CD4-positive, alpha-beta T cell treated with Interleukin-17A for 4 hours (primary cell): ENCODE measurements around the gene RAB1A.

Experiments used
- DNase-seq: peaks from one replicate; pipeline ENCODE4 v3.0.0-alpha.2; 2020; ENCODE audit warnings: mixed read lengths

RAB1A gene

GRCh38 chr2:65085148-65085547 lies 44.8 kb downstream of the RAB1A start:
- DNase-seq, result no peak

- no peak for DNase-seq
Observed at GRCh38 chr2:65081232-65081685, 48.6 kb downstream of the RAB1A start.

GRCh38 chr2:65079017-65079416 lies 50.9 kb downstream of the RAB1A start:
- DNase-seq, result no peak

GRCh38 chr2:65077898-65078297 lies 52.0 kb downstream of the RAB1A start:
- no peak for DNase-seq

- no peak for DNase-seq
Observed at GRCh38 chr2:65076345-65076710, 53.6 kb downstream of the RAB1A start.

- DNase-seq, result no peak
Observed at GRCh38 chr2:65075605-65076344, 54.1 kb downstream of the RAB1A start.

- DNase-seq, result no peak
Observed at GRCh38 chr2:65075176-65075575, 54.7 kb downstream of the RAB1A start.

GRCh38 chr2:65073879-65074565 lies 55.9 kb downstream of the RAB1A start:
- DNase-seq, result no peak

GRCh38 chr2:65072181-65072970 lies 57.5 kb downstream of the RAB1A start:
- DNase-seq, result no peak

- DNase-seq, result no peak
Observed at GRCh38 chr2:65071499-65072180, 58.3 kb downstream of the RAB1A start.

GRCh38 chr2:65070856-65071255 lies 59.0 kb downstream of the RAB1A start:
- no peak for DNase-seq

- no peak for DNase-seq
Observed at GRCh38 chr2:65070172-65070830, 59.6 kb downstream of the RAB1A start.

GRCh38 chr2:65069439-65069824 lies 60.5 kb downstream of the RAB1A start:
- DNase-seq, result no peak

- peak; percentile 26 for DNase-seq
Observed at GRCh38 chr2:65067806-65068553, 61.9 kb downstream of the RAB1A start.

- peak; percentile 48 for DNase-seq
Observed at GRCh38 chr2:65064728-65065552, 65.0 kb downstream of the RAB1A start.

GRCh38 chr2:65062843-65063825 lies 66.8 kb downstream of the RAB1A start:
- no peak for DNase-seq

- DNase-seq, result no peak
Observed at GRCh38 chr2:65061910-65062339, 68.0 kb downstream of the RAB1A start.

- no peak for DNase-seq
Observed at GRCh38 chr2:65061146-65061909, 68.6 kb downstream of the RAB1A start.

GRCh38 chr2:65059071-65059470 lies 70.8 kb downstream of the RAB1A start:
- DNase-seq, result no peak
